HEK293T (cell line): ENCODE data around the gene DDX56.

Source experiments
- CTBP1 ChIP-seq: fragments of 450-650 bp; IDR thresholded peaks from 2 replicates; pipeline ENCODE4 v1.6.1; 2016; ENCODE audit warnings: borderline replicate concordance
- ELF4 ChIP-seq: fragments of 450-650 bp; IDR thresholded peaks from 2 replicates; pipeline ENCODE4 v1.6.1; 2017; ENCODE audit warnings: antibody characterized with exemption
- FOXM1 ChIP-seq: fragments of 450-650 bp; IDR thresholded peaks from 2 replicates; pipeline ENCODE4 v1.6.1; 2017; ENCODE audit warnings: mild to moderate bottlenecking, borderline replicate concordance
- HDGF ChIP-seq: fragments of 450-650 bp; IDR thresholded peaks from 2 replicates; pipeline ENCODE4 v1.6.1; 2017; ENCODE audit warnings: antibody characterized with exemption, borderline replicate concordance
- L3MBTL2 ChIP-seq: fragments of 450-650 bp; conservative IDR thresholded peaks from 2 replicates; pipeline ENCODE4 v1.6.1; 2016; ENCODE audit warnings: mild to moderate bottlenecking
- SUZ12 ChIP-seq: fragments of 450-650 bp; IDR thresholded peaks from 2 replicates; pipeline ENCODE4 v1.6.1; 2016; ENCODE audit warnings: mild to moderate bottlenecking

GRCh38 chr7:44522315-44522714 lies 51.4 kb downstream of the DDX56 start:
- TF ChIP-seq HDGF (no peak), SUZ12 (no peak), L3MBTL2 (no peak), CTBP1 (no peak), ELF4 (no peak), FOXM1 (no peak)
